Measurements from ENCODE around the gene RNASE4.
A peak's percentile ranks its signal among the peaks of the same experiment; 100 is the strongest.

- TF ChIP-seq CTCF (IDR thresholded peaks at IDR 0.05) (peak; percentile 80 to 91 (median 86)), EP300 (IDR thresholded peaks at IDR 0.05) (no peak), POLR2AphosphoS5 (IDR thresholded peaks at IDR 0.05) (no peak), POLR2A (IDR thresholded peaks at IDR 0.05) (no peak)
These were observed 6.7 kb downstream of the RNASE4 start for GRCh38 chr14:20690848-20691640.

All from upper lobe of left lung (tissue), 4 donors.